ENCODE results near the gene SP8. TPM values are rescaled to one million over a fixed set of nuclear protein-coding genes. Genes with fewer than 3 reads are reported as not detected.

SP8 gene
- total and polyA plus RNA-seq, 3 donors from 2014 or later: 0.26 to 2.2 (median 2.1) TPM

GRCh38 chr7:20816372-20816959 lies 29.8 kb upstream of the SP8 start:
- no peak overlapping the region for H3K4me3 ChIP-seq
- no peaks in the 10 kb centered on the region for H3K4me1 ChIP-seq
- intact Hi-C loops (cut with DNase I; ENCODE audit: low total_unique reads): no loop called here
- TF ChIP-seq POLR2A (IDR thresholded peaks at IDR 0.05): no peak
- no peak for TF ChIP-seq CTCF (IDR thresholded peaks at IDR 0.05)
- no peak for DNase-seq
- H3K27ac ChIP-seq: no peak overlapping the region
- H3K9me3 ChIP-seq: no peaks in the 10 kb centered on the region
- H3K27me3 ChIP-seq: no peaks in the 10 kb centered on the region
- 49 to 50% methylated on average over 4 of the region's 4 CpGs for WGBS, 2 donors
- no peaks in the 10 kb centered on the region for H3K36me3 ChIP-seq (ENCODE audit: low read depth, missing control alignments)

- Histone ChIP-seq H3K4me3 (no peak overlapping the region), H3K4me1 (no peaks in the 10 kb centered on the region), H3K9me3 (no peaks in the 10 kb centered on the region), H3K27me3 (no peaks in the 10 kb centered on the region), H3K36me3 (ENCODE audit: low read depth, missing control alignments) (no peaks in the 10 kb centered on the region), H3K27ac (no peak overlapping the region)
- intact Hi-C loops (cut with DNase I; ENCODE audit: low total_unique reads): no loop called here
- TF ChIP-seq POLR2A (IDR thresholded peaks at IDR 0.05): no peak
- TF ChIP-seq CTCF (IDR thresholded peaks at IDR 0.05): no peak
- DNase-seq: no peak
- WGBS, 2 donors: 79 to 94% methylated on average over 3 of the region's 3 CpGs
Measured at GRCh38 chr7:20804345-20804744, 17.7 kb upstream of the SP8 start.

GRCh38 chr7:20799566-20800366 lies 13.1 kb upstream of the SP8 start:
- no peaks in the 10 kb centered on the region for H3K9me3 ChIP-seq
- no peak overlapping the region for H3K27ac ChIP-seq
- no peaks in the 10 kb centered on the region for H3K4me1 ChIP-seq
- no peaks in the 10 kb centered on the region for H3K27me3 ChIP-seq
- WGBS, 2 donors: 51 to 52% methylated on average over 5 of the region's 5 CpGs
- intact Hi-C loops (cut with DNase I; ENCODE audit: low total_unique reads): no loop called here
- TF ChIP-seq POLR2A (IDR thresholded peaks at IDR 0.05) (no peak), CTCF (IDR thresholded peaks at IDR 0.05) (no peak)
- H3K36me3 ChIP-seq (ENCODE audit: low read depth, missing control alignments): no peaks in the 10 kb centered on the region
- no peak overlapping the region for H3K4me3 ChIP-seq
- no peak for DNase-seq

GRCh38 chr7:20798694-20799121 lies 12.0 kb upstream of the SP8 start:
- intact Hi-C loops (cut with DNase I; ENCODE audit: low total_unique reads): no loop called here

More at GRCh38 chr7:20798694-20799121, 12.0 kb upstream of the SP8 start:
- no peaks in the 10 kb centered on the region for H3K4me1 ChIP-seq
- no peak overlapping the region for H3K27ac ChIP-seq
- 4 to 7% methylated on average over 14 to 15 of the region's 15 CpGs for WGBS, 2 donors
- no peaks in the 10 kb centered on the region for H3K36me3 ChIP-seq (ENCODE audit: low read depth, missing control alignments)
- TF ChIP-seq CTCF (IDR thresholded peaks at IDR 0.05) (no peak), POLR2A (IDR thresholded peaks at IDR 0.05) (no peak)
- H3K9me3 ChIP-seq: no peaks in the 10 kb centered on the region
- DNase-seq: no peak
- peak overlapping the region; percentile 34 to 50 for H3K4me3 ChIP-seq
- no peaks in the 10 kb centered on the region for H3K27me3 ChIP-seq

Measured in testis (tissue), 3 donors.